Pancreas (tissue), 10 donors: ENCODE results near the gene SUGP2. TPM values are rescaled to one million over a fixed set of nuclear protein-coding genes. Genes with fewer than 3 reads are reported as not detected.
A peak's percentile ranks its signal among the peaks of the same experiment; 100 is the strongest.

ENCODE experiments used
- ATAC-seq, 4 donors: fragments of 200-7000 bp; cut with Tn5 transposase; one replicate each; pipeline versions ENCODE4 v1.8.0 to v1.9.1; 2020; ENCODE audit warnings: mild to moderate bottlenecking in 4 of 4, moderate library complexity in 4 of 4
- DNase-seq, 6 donors: peaks; one replicate each; pipeline ENCODE4 v3.0.0-alpha.2; 2020
- FAIRE-seq: peaks from 2 replicates; lab custom pipeline; 2012; peaks lifted over from hg19 to GRCh38; lab: Jason Lieb, UNC
- H3K27ac ChIP-seq, 4 donors: fragments of 200-600 bp; sonication (generic); 1 replicate in 3 of 4; 2 replicates in 1 of 4; pipeline versions ENCODE4 v1.5.0 to v1.8.0; 2020
- H3K27me3 ChIP-seq, 4 donors: fragments of 200-600 bp; one replicate each; pipeline ENCODE4 v1.8.0; 2021
- H3K36me3 ChIP-seq, 3 donors: fragments of 200-600 bp; sonication (generic) in 1 of 3; one replicate each; pipeline versions ENCODE4 v1.5.0 to v1.8.0; 2020 to 2021
- H3K4me1 ChIP-seq, 3 donors: fragments of 200-600 bp; one replicate each; pipeline ENCODE4 v1.8.0; 2021
- H3K4me3 ChIP-seq, 4 donors: fragments of 200-600 bp; sonication (generic) in 2 of 4; one replicate each; pipeline versions ENCODE4 v1.5.0 to v1.8.0; 2020 to 2021
- H3K9me3 ChIP-seq, 4 donors: fragments of 200-600 bp; one replicate each; pipeline ENCODE4 v1.8.0; 2021
- CTCF ChIP-seq, 4 donors: fragments of 200-600 bp; sonication (generic) in 3 of 4; IDR thresholded peaks; one replicate each; pipeline versions ENCODE4 v1.5.0 to v1.8.0; 2021; ENCODE audit warnings: antibody characterized with exemption in 4 of 4
- WGBS, 2 donors: extraction: QIAGEN DNeasy Blood & Tissue Kit; methylation state at CpG; one replicate each; pipeline ENCODE4 v1.1.7; 2013; 5-methylcytosine and 5-hydroxymethylcytosine counted together
- intact Hi-C, 3 donors: fragments of 100-400 bp; cut with DNase I; formaldehyde crosslinking; loops; one replicate each; pipeline versions ENCODE4 v1.11.1 to v1.14.2; 2022
- polyA plus RNA-seq, 2 donors: library from polyadenylated mRNA; stranded (reverse); fragments of 200-250 nt; gene quantifications; one replicate each; pipeline ENCODE4 v1.2.3, GENCODE V29; 2013
- total RNA-seq, 6 donors: library from RNA; stranded (reverse); fragmentation: NEBNext Ultra II Directional in 4 of 6; extraction: Animal tissue kit (Norgen Biotek cat#: 25700) in 4 of 6; gene quantifications; one replicate each; pipeline versions ENCODE4 v1.2.1 to v1.2.4, GENCODE V29; 2021 to 2023
- donor health status: healthy with polysubstance abuse.
- donor health status: DM: no; HTN: no; CAD: no; lungs with moderate emphysema.
- donor health status: DM: no; HTN: no; CAD: no.
- donor health status: control.
- donor health status: control.
- donor health status: Bipolar disorder and iron deficiency.
- donor health status: DM: yes; HTN: yes; CAD: no.
- donor health status: DM: no; HTN: no; CAD: no.
- donor health status: DM: no; HTN: no; CAD: no.
- donor health status: DM: yes; HTN: yes; CAD: no.

The SUGP2 gene
- total and polyA plus RNA-seq, 8 donors = 15.4 to 60.6 (median 25.3) TPM

- H3K36me3 ChIP-seq = peaks cover 0 to 33% (median 5%) of the 10 kb centered on the region in 3 donors
- no peaks in the 10 kb centered on the region for H3K9me3 ChIP-seq
- intact Hi-C loops = no loop called here
- FAIRE-seq (no peak), ATAC-seq (no peak), DNase-seq (no peak)
- H3K27ac ChIP-seq = no peak overlapping the region
- 83 to 89% methylated on average over 11 of the region's 11 CpGs for WGBS, 2 donors
- H3K27me3 ChIP-seq = no peaks in the 10 kb centered on the region
- no peak overlapping the region for H3K4me3 ChIP-seq
- H3K4me1 ChIP-seq = no peaks in the 10 kb centered on the region
- TF ChIP-seq CTCF (IDR thresholded peaks at IDR 0.05) = no peak
Measured at GRCh38 chr19:18999896-19000620, 33.3 kb downstream of the SUGP2 start.

GRCh38 chr19:18999016-18999758, 34.1 kb downstream of the SUGP2 start:
- Histone ChIP-seq H3K36me3 (peaks cover 0 to 29% (median 5%) of the 10 kb centered on the region in 3 donors), H3K9me3 (no peaks in the 10 kb centered on the region), H3K27me3 (no peaks in the 10 kb centered on the region), H3K4me3 (no peak overlapping the region), H3K27ac (no peak overlapping the region), H3K4me1 (no peaks in the 10 kb centered on the region)
- intact Hi-C loops = no loop called here
- no peak for FAIRE-seq
- DNase-seq = no peak
- TF ChIP-seq CTCF (IDR thresholded peaks at IDR 0.05) = no peak
- WGBS, 2 donors = 70 to 71% methylated on average over 14 of the region's 14 CpGs
- ATAC-seq = no peak

GRCh38 chr19:18998276-18998675, 35.0 kb downstream of the SUGP2 start:
- Histone ChIP-seq H3K27me3 (no peaks in the 10 kb centered on the region), H3K9me3 (no peaks in the 10 kb centered on the region), H3K27ac (no peak overlapping the region), H3K36me3 (peaks cover 0 to 20% (median 2%) of the 10 kb centered on the region in 3 donors), H3K4me3 (no peak overlapping the region), H3K4me1 (no peaks in the 10 kb centered on the region)
- no peak for ATAC-seq
- TF ChIP-seq CTCF (IDR thresholded peaks at IDR 0.05) = no peak
- intact Hi-C loops = no loop called here
- no peak for DNase-seq
- WGBS, 2 donors = 91 to 92% methylated on average over 8 of the region's 8 CpGs
- FAIRE-seq = no peak

GRCh38 chr19:18996796-18997394, 36.4 kb downstream of the SUGP2 start:
- Histone ChIP-seq H3K4me3 (no peak overlapping the region), H3K4me1 (no peaks in the 10 kb centered on the region), H3K36me3 (peaks cover 0 to 16% (median 0%) of the 10 kb centered on the region in 3 donors), H3K27ac (no peak overlapping the region), H3K9me3 (no peaks in the 10 kb centered on the region), H3K27me3 (no peaks in the 10 kb centered on the region)
- no peak for TF ChIP-seq CTCF (IDR thresholded peaks at IDR 0.05)
- no peak for DNase-seq
- ATAC-seq = peak in 2 of 4 donors; percentile 4 to 31
- intact Hi-C loops = no loop called here
- no peak for FAIRE-seq
- 80% methylated on average over 6 of the region's 6 CpGs for WGBS, 2 donors
